GM23338 (cell line): ENCODE measurements around the gene LRP4. TPM values are rescaled to one million over a fixed set of nuclear protein-coding genes. Genes with fewer than 3 reads are reported as not detected.
A peak's percentile ranks its signal among the peaks of the same experiment; 100 is the strongest.

Experiments used
- ATAC-seq: fragments of 200-7000 bp; cut with Tn5 transposase; 3 replicates; pipeline ENCODE4 v1.9.1; 2020
- DNase-seq: peaks from one replicate; pipeline ENCODE4 v3.0.0-alpha.2; 2015; ENCODE audit warnings: low spot score
- H2AFZ ChIP-seq: fragments of 200-600 bp; sonication (generic); 2 replicates; pipeline ENCODE4 v1.8.0; 2016; ENCODE audit warnings: antibody characterized with exemption, mild to moderate bottlenecking, moderate library complexity
- H3F3A ChIP-seq: fragments of 200-600 bp; sonication (generic); replicated peaks from 2 replicates; pipeline ENCODE4 v1.8.0; 2017; ENCODE audit warnings: antibody characterized with exemption, mixed run types, low read depth
- H3K27ac ChIP-seq: fragments of 200-600 bp; sonication (generic); 2 replicates; pipeline ENCODE4 v1.6.1; 2016; ENCODE audit warnings: low read depth
- H3K27me3 ChIP-seq: fragments of 200-600 bp; sonication (generic); 2 replicates; pipeline ENCODE4 v1.8.0; 2016; ENCODE audit warnings: mild to moderate bottlenecking, mixed run types, moderate library complexity; ENCODE audit not compliant: insufficient read depth
- H3K36me3 ChIP-seq: fragments of 200-600 bp; sonication (generic); 2 replicates; pipeline ENCODE4 v1.8.0; 2016; ENCODE audit warnings: mild to moderate bottlenecking; ENCODE audit not compliant: insufficient read depth
- H3K4me1 ChIP-seq: fragments of 200-600 bp; sonication (generic); 2 replicates; pipeline ENCODE4 v1.8.0; 2016; ENCODE audit warnings: mild to moderate bottlenecking, moderate library complexity; ENCODE audit not compliant: insufficient read depth
- H3K4me2 ChIP-seq: fragments of 200-600 bp; sonication (generic); 2 replicates; pipeline ENCODE4 v1.7.1; 2017; ENCODE audit warnings: mixed run types
- H3K4me3 ChIP-seq: fragments of 200-600 bp; sonication (generic); 2 replicates; pipeline ENCODE4 v1.6.1; 2016; ENCODE audit warnings: mixed run types
- H3K79me2 ChIP-seq: fragments of 200-600 bp; sonication (generic); replicated peaks from 2 replicates; pipeline ENCODE4 v1.8.0; 2017; ENCODE audit warnings: mild to moderate bottlenecking; ENCODE audit not compliant: insufficient read depth
- H3K9me2 ChIP-seq: fragments of 200-600 bp; sonication (generic); 2 replicates; pipeline ENCODE4 v1.8.0; 2017; ENCODE audit not compliant: insufficient read depth
- H4K20me1 ChIP-seq: fragments of 200-600 bp; sonication (generic); replicated peaks from 2 replicates; pipeline ENCODE4 v1.8.0; 2017; ENCODE audit warnings: mild to moderate bottlenecking; ENCODE audit not compliant: insufficient read depth
- H3K27ac Mint-ChIP-seq: 2 replicates; pipeline ENCODE4 v1.8.0; 2020; ENCODE audit warnings: inconsistent platforms, mild to moderate bottlenecking, moderate library complexity, mixed read lengths
- H3K27me3 Mint-ChIP-seq: 3 replicates; pipeline ENCODE4 v1.8.0; 2022; ENCODE audit warnings: low read depth, mild to moderate bottlenecking, moderate library complexity, mixed read lengths, inconsistent platforms; ENCODE audit not compliant: insufficient read depth, poor library complexity
- H3K36me3 Mint-ChIP-seq: 3 replicates; pipeline ENCODE4 v1.8.0; 2021; ENCODE audit warnings: low read depth, mild to moderate bottlenecking, inconsistent platforms, moderate library complexity, mixed read lengths
- H3K4me1 Mint-ChIP-seq: 3 replicates; pipeline ENCODE4 v1.8.0; 2020; ENCODE audit warnings: mild to moderate bottlenecking, inconsistent platforms, mixed read lengths
- H3K4me3 Mint-ChIP-seq: 3 replicates; pipeline ENCODE4 v1.8.0; 2021; ENCODE audit warnings: moderate library complexity, mild to moderate bottlenecking, inconsistent platforms, mixed read lengths
- H3K9me3 Mint-ChIP-seq: 3 replicates; pipeline ENCODE4 v1.8.0; 2020; ENCODE audit warnings: moderate library complexity, mild to moderate bottlenecking, inconsistent platforms, mixed read lengths
- EZH2phosphoT487 ChIP-seq: fragments of 200-600 bp; sonication (generic); IDR thresholded peaks from one replicate; pipeline ENCODE4 v1.8.1; 2018; ENCODE audit warnings: antibody characterized with exemption; ENCODE audit not compliant: unreplicated experiment
- JUNB ChIP-seq: IDR thresholded peaks from one replicate; pipeline ENCODE4 v1.6.1; 2016; ENCODE audit warnings: antibody characterized with exemption; ENCODE audit not compliant: unreplicated experiment
- NANOG ChIP-seq: IDR thresholded peaks from 2 replicates; pipeline ENCODE4 v1.6.1; 2016; ENCODE audit warnings: antibody characterized with exemption, borderline replicate concordance
- POLR2AphosphoS5 ChIP-seq: IDR thresholded peaks from 2 replicates; pipeline ENCODE4 v1.6.1; 2016; ENCODE audit warnings: antibody characterized with exemption, low read depth
- REST ChIP-seq: IDR thresholded peaks from one replicate; pipeline ENCODE4 v1.6.1; 2018; ENCODE audit warnings: antibody characterized with exemption; ENCODE audit not compliant: unreplicated experiment
- STAT1 ChIP-seq: IDR thresholded peaks from one replicate; pipeline ENCODE4 v1.6.1; 2016; ENCODE audit warnings: antibody characterized with exemption; ENCODE audit not compliant: unreplicated experiment
- ZNF114 ChIP-seq: fragments of 250-450 bp; sonication (Bioruptor Pico); IDR thresholded peaks from 2 replicates; pipeline ENCODE4 v1.5.0; 2020; ENCODE audit warnings: mild to moderate bottlenecking, moderate library complexity
- ZNF331 ChIP-seq: fragments of 250-450 bp; sonication (Bioruptor Pico); IDR thresholded peaks from 2 replicates; pipeline ENCODE4 v1.5.0; 2020; ENCODE audit warnings: low read depth, mild to moderate bottlenecking, moderate library complexity
- polyA plus RNA-seq: library from polyadenylated mRNA; unstranded; fragments of >200 nt; fragmentation: Nextera tagmentation; extraction: Ambion mirVana; gene quantifications from 2 replicates; pipeline ENCODE4 v1.2.1, GENCODE V29; 2016
- total RNA-seq: library from RNA; depleted of rRNA; stranded (reverse); fragments of >200 nt; shearing (Covaris generic); gene quantifications from 2 replicates; pipeline ENCODE4 v1.2.3, GENCODE V29; 2014

LRP4 gene
- total and polyA plus RNA-seq, 2 experiments from 2014 or later = 6.0 to 18.4 TPM

GRCh38 chr11:46948378-46949131 lies 30.2 kb upstream of the LRP4 start:
- no peak overlapping the region for H3K27ac Mint-ChIP-seq

DNA sequence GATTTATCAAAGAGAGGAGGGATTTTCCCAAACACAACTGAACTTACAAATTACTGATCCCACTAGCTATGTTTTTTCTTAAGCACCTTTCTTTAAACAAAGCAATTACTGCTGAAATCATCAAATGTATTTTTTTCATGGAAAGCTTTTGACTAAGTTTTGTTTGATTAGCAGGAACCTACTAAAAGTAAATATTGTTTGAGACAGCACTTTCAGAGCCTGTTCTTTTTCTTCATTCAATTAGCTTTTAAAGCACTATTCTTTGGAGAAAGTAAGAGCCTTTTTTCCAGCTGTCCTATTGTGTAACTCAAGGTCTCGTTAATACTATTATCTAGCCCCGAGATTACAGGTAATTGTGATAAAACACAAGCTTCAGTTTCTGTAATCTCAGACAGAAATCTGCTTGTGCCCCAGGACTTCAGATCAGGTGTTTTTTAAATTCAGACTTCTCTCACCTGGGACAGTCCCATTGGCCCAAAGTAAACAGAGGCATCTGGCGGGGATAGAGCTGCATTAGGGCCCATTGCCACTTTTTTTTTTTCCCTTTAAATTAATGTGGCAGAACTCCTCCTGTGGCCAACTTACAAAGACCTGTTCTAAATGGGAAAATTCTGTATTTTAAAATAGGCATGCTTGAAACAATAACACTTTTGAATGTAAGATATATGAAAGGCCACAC lies 29.2 kb upstream of the LRP4 start:
- H3K27me3 Mint-ChIP-seq = no peaks in the 10 kb centered on the region
- H3K9me3 Mint-ChIP-seq = no peaks in the 10 kb centered on the region
- H3K4me1 ChIP-seq = no peaks in the 10 kb centered on the region
- H3K36me3 ChIP-seq = no peaks in the 10 kb centered on the region
- DNase-seq (no peak), ATAC-seq (peak; percentile 55)
- H3K27ac ChIP-seq = no peak overlapping the region
- H4K20me1 ChIP-seq = no peaks in the 10 kb centered on the region; the same call in 1 of the 2 replicates
- H3K27ac Mint-ChIP-seq = 0 out of 2 replicates have a peak overlapping the region, but pooled peaks have one; percentile 12
- no peak overlapping the region for H3K4me3 ChIP-seq
- no peaks in the 10 kb centered on the region for H3K27me3 ChIP-seq
- no peaks in the 10 kb centered on the region for H3K36me3 Mint-ChIP-seq
- H3K4me1 Mint-ChIP-seq = peaks cover 4% of the 10 kb centered on the region; the same call in 1 of the 3 replicates
- no peak overlapping the region for H3K4me2 ChIP-seq
- H2AFZ ChIP-seq = no peak overlapping the region
- no peaks in the 10 kb centered on the region for H3K9me2 ChIP-seq
- no peaks in the 10 kb centered on the region for H3F3A ChIP-seq
- H3K79me2 ChIP-seq = no peaks in the 10 kb centered on the region
- no peak overlapping the region for H3K4me3 Mint-ChIP-seq
- TF ChIP-seq STAT1 (no peak), EZH2phosphoT487 (no peak), REST (no peak), ZNF114 (CRISPR knock-in tag) (no peak), JUNB (no peak), POLR2AphosphoS5 (no peak), ZNF331 (CRISPR knock-in tag) (no peak), NANOG (no peak)

More at GRCh38 chr11:46948378-46949131, 30.2 kb upstream of the LRP4 start:
- H3K4me3 Mint-ChIP-seq = no peak overlapping the region
- ATAC-seq (no peak), DNase-seq (no peak)
- no peaks in the 10 kb centered on the region for H3K79me2 ChIP-seq
- H3K4me2 ChIP-seq = no peak overlapping the region
- no peaks in the 10 kb centered on the region for H3F3A ChIP-seq
- H3K9me3 Mint-ChIP-seq = no peaks in the 10 kb centered on the region
- no peaks in the 10 kb centered on the region for H3K27me3 Mint-ChIP-seq
- no peak overlapping the region for H3K4me3 ChIP-seq
- no peaks in the 10 kb centered on the region for H3K36me3 ChIP-seq
- no peaks in the 10 kb centered on the region for H3K4me1 ChIP-seq
- no peaks in the 10 kb centered on the region for H3K27me3 ChIP-seq
- H4K20me1 ChIP-seq = peaks cover 3% of the 10 kb centered on the region
- no peak overlapping the region for H2AFZ ChIP-seq
- peaks cover 4% of the 10 kb centered on the region; the same call in 1 of the 3 replicates for H3K4me1 Mint-ChIP-seq
- TF ChIP-seq POLR2AphosphoS5 = no peak
- no peak for TF ChIP-seq JUNB
- TF ChIP-seq EZH2phosphoT487 = no peak
- no peak for TF ChIP-seq REST
- H3K9me2 ChIP-seq = no peaks in the 10 kb centered on the region
- no peaks in the 10 kb centered on the region for H3K36me3 Mint-ChIP-seq
- H3K27ac ChIP-seq = no peak overlapping the region
